ENCODE data around the gene TMOD2.

Gene TMOD2

GRCh38 chr15:51863131-51863530, 111.7 kb downstream of the TMOD2 start:
- DNase-seq: no peak

- peak; percentile 16 for DNase-seq
These were observed 113.1 kb downstream of the TMOD2 start for GRCh38 chr15:51864408-51865056.

GRCh38 chr15:51865317-51865716, 113.9 kb downstream of the TMOD2 start:
- no peak for DNase-seq
